ENCODE data around the gene MMD.
"Not testable (repeated sequence)": the region's sequence is repeated elsewhere in the genome, so short reads cannot be mapped to it uniquely, and the experiment has no call there.

The MMD gene

DNA sequence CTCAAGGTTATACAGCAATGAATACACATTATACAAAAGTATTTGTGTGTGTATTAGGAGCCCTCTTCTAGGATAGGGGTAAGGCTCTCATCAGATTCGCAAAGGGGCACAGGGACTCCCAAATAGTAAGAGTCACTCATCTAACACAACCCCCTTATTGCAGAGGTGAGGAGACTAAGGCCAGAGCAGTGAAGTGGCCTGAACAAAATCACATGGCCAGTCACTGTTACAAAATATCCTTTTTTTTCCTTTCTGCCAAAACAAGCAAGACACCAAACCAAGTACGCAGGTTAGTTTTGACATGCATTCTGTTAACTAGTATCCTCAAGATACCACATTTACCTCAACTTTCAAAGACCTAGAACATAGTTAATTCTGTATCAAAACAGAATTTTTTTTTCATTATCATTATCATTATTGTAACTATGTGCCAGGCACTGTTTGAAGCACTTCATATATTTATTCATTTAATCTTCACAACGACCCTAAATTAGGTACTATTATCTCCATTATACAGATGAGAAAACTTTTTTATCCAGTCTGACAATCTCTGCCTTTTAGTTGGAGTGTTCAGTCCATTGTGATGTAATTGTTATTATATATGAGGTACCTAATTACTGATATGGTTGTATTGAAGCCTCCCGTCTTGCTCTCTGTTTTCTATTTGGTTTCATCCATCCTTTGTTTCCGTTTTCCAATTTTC, 25.7 kb downstream of the MMD start:
- no peak overlapping the region for H3K4me3 ChIP-seq (ENCODE audit: low read depth, low read length)
- no peaks in the 10 kb centered on the region for H3K27me3 ChIP-seq (ENCODE audit: control insufficient read depth, insufficient read depth, low read length)
- no peak overlapping the region for H3K9ac ChIP-seq (ENCODE audit: low read depth, low read length)
- no peaks in the 10 kb centered on the region for H3K4me1 ChIP-seq (ENCODE audit: control insufficient read depth, insufficient read depth, low read length)
- H3K9me3 ChIP-seq (ENCODE audit: control insufficient read depth, insufficient read depth, low read length), result no peaks in the 10 kb centered on the region
- peaks cover 3% of the 10 kb centered on the region for H3K36me3 ChIP-seq (ENCODE audit: control insufficient read depth, insufficient read depth, low read length)

- Histone ChIP-seq H3K4me1 (ENCODE audit: control insufficient read depth, insufficient read depth, low read length) (no peaks in the 10 kb centered on the region), H3K27me3 (ENCODE audit: control insufficient read depth, insufficient read depth, low read length) (no peaks in the 10 kb centered on the region), H3K9ac (ENCODE audit: low read depth, low read length) (no peak overlapping the region), H3K9me3 (ENCODE audit: control insufficient read depth, insufficient read depth, low read length) (no peaks in the 10 kb centered on the region), H3K36me3 (ENCODE audit: control insufficient read depth, insufficient read depth, low read length) (peaks cover 3% of the 10 kb centered on the region), H3K4me3 (ENCODE audit: low read depth, low read length) (no peak overlapping the region)
Observed at GRCh38 chr17:55394357-55395021, 27.1 kb downstream of the MMD start.

DNA sequence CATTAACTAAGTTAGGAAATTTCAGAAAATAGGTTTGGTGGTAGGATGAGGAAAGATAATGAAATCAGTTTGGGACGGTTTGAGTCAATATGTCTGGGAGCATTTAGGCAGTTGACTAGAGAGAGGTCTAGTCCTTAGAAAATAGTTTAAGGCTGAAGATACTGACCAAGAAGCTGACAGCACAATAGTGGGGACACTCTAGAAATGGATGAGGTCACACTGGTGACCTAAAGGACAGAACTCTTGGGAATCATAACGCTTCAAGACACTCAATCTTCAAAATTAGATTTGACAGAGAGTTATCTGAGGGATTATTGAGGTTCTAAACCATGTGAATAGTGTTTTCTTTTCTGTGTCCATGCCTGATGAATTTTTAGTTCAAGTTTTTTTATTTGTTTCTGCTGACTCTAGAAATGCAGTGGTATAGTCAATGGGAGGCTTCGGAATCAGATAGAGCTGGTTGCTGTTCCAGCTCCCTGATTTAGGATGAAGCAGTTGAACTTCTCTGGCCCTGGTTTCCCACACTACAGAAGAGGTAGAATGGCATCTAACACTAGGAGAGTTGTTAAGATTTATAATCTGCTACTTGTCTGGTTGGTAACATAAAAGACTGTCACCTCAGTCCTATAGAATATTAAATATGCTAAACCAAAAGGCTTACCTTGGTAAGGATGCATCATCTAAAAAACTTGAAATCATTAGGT, 29.7 kb downstream of the MMD start:
- Histone ChIP-seq H3K9ac (ENCODE audit: low read depth, low read length) (no peak overlapping the region), H3K4me1 (ENCODE audit: control insufficient read depth, insufficient read depth, low read length) (no peaks in the 10 kb centered on the region), H3K9me3 (ENCODE audit: control insufficient read depth, insufficient read depth, low read length) (no peaks in the 10 kb centered on the region), H3K36me3 (ENCODE audit: control insufficient read depth, insufficient read depth, low read length) (peaks cover 3% of the 10 kb centered on the region), H3K27me3 (ENCODE audit: control insufficient read depth, insufficient read depth, low read length) (no peaks in the 10 kb centered on the region), H3K4me3 (ENCODE audit: low read depth, low read length) (no peak overlapping the region)

GRCh38 chr17:55391244-55391757, 30.3 kb downstream of the MMD start:
- Histone ChIP-seq H3K27me3 (ENCODE audit: control insufficient read depth, insufficient read depth, low read length) (no peaks in the 10 kb centered on the region), H3K36me3 (ENCODE audit: control insufficient read depth, insufficient read depth, low read length) (peaks cover 3% of the 10 kb centered on the region), H3K9ac (ENCODE audit: low read depth, low read length) (no peak overlapping the region), H3K4me1 (ENCODE audit: control insufficient read depth, insufficient read depth, low read length) (no peaks in the 10 kb centered on the region), H3K9me3 (ENCODE audit: control insufficient read depth, insufficient read depth, low read length) (no peaks in the 10 kb centered on the region), H3K4me3 (ENCODE audit: low read depth, low read length) (no peak overlapping the region)

- Histone ChIP-seq H3K4me3 (ENCODE audit: low read depth, low read length) (no peak overlapping the region), H3K9ac (ENCODE audit: low read depth, low read length) (no peak overlapping the region), H3K27me3 (ENCODE audit: control insufficient read depth, insufficient read depth, low read length) (no peaks in the 10 kb centered on the region), H3K36me3 (ENCODE audit: control insufficient read depth, insufficient read depth, low read length) (peaks cover 3% of the 10 kb centered on the region), H3K9me3 (ENCODE audit: control insufficient read depth, insufficient read depth, low read length) (no peaks in the 10 kb centered on the region), H3K4me1 (ENCODE audit: control insufficient read depth, insufficient read depth, low read length) (no peaks in the 10 kb centered on the region)
Observed at GRCh38 chr17:55390364-55390977, 31.2 kb downstream of the MMD start.

DNA sequence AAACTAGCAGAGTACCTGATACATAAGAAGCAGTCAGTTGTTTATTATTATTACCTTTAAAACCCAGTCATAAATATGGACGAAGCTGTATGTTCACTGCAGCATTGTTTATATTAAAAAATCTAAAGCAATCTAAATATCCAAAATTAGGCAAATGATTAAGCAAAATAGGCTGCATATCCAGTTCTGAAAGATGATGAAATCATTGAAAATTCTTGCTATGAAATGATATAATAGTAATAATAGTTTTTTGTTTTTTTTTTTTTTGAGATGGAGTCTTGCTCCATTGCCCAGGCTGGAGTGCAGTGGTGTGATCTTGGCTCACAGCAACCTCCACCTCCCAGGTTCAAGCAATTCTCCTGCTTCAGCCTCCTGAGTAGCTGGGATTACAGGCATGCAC, 31.9 kb downstream of the MMD start:
- H3K4me1 ChIP-seq (ENCODE audit: control insufficient read depth, insufficient read depth, low read length); H3K9me3 ChIP-seq (ENCODE audit: control insufficient read depth, insufficient read depth, low read length); H3K36me3 ChIP-seq (ENCODE audit: control insufficient read depth, insufficient read depth, low read length); H3K4me3 ChIP-seq (ENCODE audit: low read depth, low read length); H3K9ac ChIP-seq (ENCODE audit: low read depth, low read length); H3K27me3 ChIP-seq (ENCODE audit: control insufficient read depth, insufficient read depth, low read length): not testable (repeated sequence)

DNA sequence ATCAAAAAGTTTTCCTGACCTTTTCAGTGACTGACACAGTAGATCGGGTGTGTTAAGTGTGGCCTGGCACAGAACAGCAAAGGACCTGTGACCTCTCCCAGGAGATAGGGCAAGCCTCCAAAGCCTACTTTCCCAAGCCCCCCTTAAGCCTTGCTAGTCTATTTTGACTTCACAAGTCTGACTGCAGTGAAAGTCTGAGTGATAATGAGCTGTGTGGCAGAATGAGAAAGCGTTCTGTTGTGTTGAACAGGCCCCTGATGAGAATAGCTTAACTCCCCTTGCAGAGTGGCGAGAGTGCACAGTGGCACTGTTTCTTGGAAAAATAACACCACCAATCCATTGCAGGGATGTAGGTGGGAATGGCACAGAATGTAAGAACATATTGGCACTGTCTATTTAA, 32.8 kb downstream of the MMD start:
- no peak overlapping the region for H3K4me3 ChIP-seq (ENCODE audit: low read depth, low read length)
- H3K4me1 ChIP-seq (ENCODE audit: control insufficient read depth, insufficient read depth, low read length), result no peaks in the 10 kb centered on the region
- H3K9ac ChIP-seq (ENCODE audit: low read depth, low read length), result no peak overlapping the region
- H3K27me3 ChIP-seq (ENCODE audit: control insufficient read depth, insufficient read depth, low read length), result no peaks in the 10 kb centered on the region
- no peaks in the 10 kb centered on the region for H3K9me3 ChIP-seq (ENCODE audit: control insufficient read depth, insufficient read depth, low read length)
- no peaks in the 10 kb centered on the region for H3K36me3 ChIP-seq (ENCODE audit: control insufficient read depth, insufficient read depth, low read length)

- Histone ChIP-seq H3K36me3 (ENCODE audit: control insufficient read depth, insufficient read depth, low read length) (no peaks in the 10 kb centered on the region), H3K9ac (ENCODE audit: low read depth, low read length) (no peak overlapping the region), H3K9me3 (ENCODE audit: control insufficient read depth, insufficient read depth, low read length) (no peaks in the 10 kb centered on the region), H3K27me3 (ENCODE audit: control insufficient read depth, insufficient read depth, low read length) (no peaks in the 10 kb centered on the region), H3K4me3 (ENCODE audit: low read depth, low read length) (no peak overlapping the region), H3K4me1 (ENCODE audit: control insufficient read depth, insufficient read depth, low read length) (no peaks in the 10 kb centered on the region)
Observed at GRCh38 chr17:55386796-55387332, 34.8 kb downstream of the MMD start.

- H3K9me3 ChIP-seq (ENCODE audit: control insufficient read depth, insufficient read depth, low read length), result no peaks in the 10 kb centered on the region
- H3K4me1 ChIP-seq (ENCODE audit: control insufficient read depth, insufficient read depth, low read length), result no peaks in the 10 kb centered on the region
- H3K9ac ChIP-seq (ENCODE audit: low read depth, low read length), result no peak overlapping the region
- no peak overlapping the region for H3K4me3 ChIP-seq (ENCODE audit: low read depth, low read length)
- H3K27me3 ChIP-seq (ENCODE audit: control insufficient read depth, insufficient read depth, low read length), result no peaks in the 10 kb centered on the region
- H3K36me3 ChIP-seq (ENCODE audit: control insufficient read depth, insufficient read depth, low read length), result no peaks in the 10 kb centered on the region
Observed at GRCh38 chr17:55384643-55385232, 36.9 kb downstream of the MMD start.

DNA sequence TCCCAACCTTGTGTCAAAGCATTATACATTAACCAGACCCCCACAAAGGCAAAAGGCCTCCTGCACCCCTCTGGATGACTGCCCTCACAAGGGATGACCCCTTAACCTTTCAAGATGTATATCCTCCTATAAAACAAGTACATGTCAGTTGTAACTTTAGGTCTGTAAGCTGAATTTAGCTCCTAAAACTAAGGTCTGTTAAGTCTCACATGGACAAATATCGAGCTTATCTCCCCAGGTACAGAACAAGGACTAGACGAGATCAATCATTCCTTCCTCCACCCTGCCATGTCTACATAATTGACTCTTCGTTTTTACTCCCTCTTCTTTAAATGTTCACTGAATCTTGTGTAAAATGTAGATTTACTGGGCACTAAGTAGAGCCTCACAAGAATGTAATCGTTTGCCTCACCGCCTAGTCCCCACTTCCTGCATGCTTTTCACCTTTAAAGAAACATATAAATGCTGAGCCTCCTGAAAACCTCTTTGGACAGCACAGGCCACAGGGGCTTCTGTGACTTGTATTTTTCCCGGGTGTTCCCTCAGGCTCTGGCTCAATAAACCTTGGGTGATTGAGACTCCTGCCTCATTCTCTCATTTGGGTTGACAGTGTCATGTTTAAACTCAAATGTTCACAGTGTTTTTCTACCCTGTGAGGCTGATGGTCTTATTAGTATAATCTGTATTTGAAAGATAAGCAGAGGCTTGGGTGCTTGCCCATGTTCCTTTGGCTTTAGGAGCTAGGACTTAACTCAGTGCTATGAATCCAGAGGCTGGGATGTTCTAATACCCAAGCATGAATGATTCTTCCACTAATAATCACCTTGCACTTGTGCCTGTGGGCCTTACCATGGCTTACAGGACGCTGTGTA, 37.6 kb downstream of the MMD start:
- H3K9me3 ChIP-seq (ENCODE audit: control insufficient read depth, insufficient read depth, low read length), result no peaks in the 10 kb centered on the region
- H3K9ac ChIP-seq (ENCODE audit: low read depth, low read length), result no peak overlapping the region

More for the DNA sequence above, 37.6 kb downstream of the MMD start:
- Histone ChIP-seq H3K36me3 (ENCODE audit: control insufficient read depth, insufficient read depth, low read length) (no peaks in the 10 kb centered on the region), H3K27me3 (ENCODE audit: control insufficient read depth, insufficient read depth, low read length) (no peaks in the 10 kb centered on the region), H3K4me3 (ENCODE audit: low read depth, low read length) (no peak overlapping the region), H3K4me1 (ENCODE audit: control insufficient read depth, insufficient read depth, low read length) (no peaks in the 10 kb centered on the region)
